H1 (cell line): Measurements from ENCODE around the gene RPL18. TPM values are rescaled to one million over a fixed set of nuclear protein-coding genes. Genes with fewer than 3 reads are reported as not detected.

Experiments
- BCL11A ChIP-seq, 2 experiments: IDR thresholded peaks; one replicate each; pipeline ENCODE4 v1.6.1; 2011; ENCODE audit warnings: low read depth in 2 of 2, low read length in 2 of 2, mild to moderate bottlenecking in 2 of 2
- CBX5 ChIP-seq: fragments of 300-800, 300-1000 bp; sonication (generic); IDR thresholded peaks from 2 replicates; pipeline ENCODE4 v1.7.1; 2016; ENCODE audit warnings: antibody characterized with exemption, low read length, low read depth
- EP300 ChIP-seq, 2 experiments: IDR thresholded peaks; 1 replicate in 1 of 2; 2 replicates in 1 of 2; pipeline ENCODE4 v1.6.1; 2011 to 2012; ENCODE audit warnings: low read depth in 2 of 2, low read length in 2 of 2, mild to moderate bottlenecking in 2 of 2, borderline replicate concordance in 1 of 2, inconsistent platforms in 1 of 2, moderate library complexity in 1 of 2
- KDM1A ChIP-seq: fragments of 200-600, 300-600 bp; sonication (generic); IDR thresholded peaks from 2 replicates; pipeline ENCODE4 v1.7.1; 2016; ENCODE audit warnings: mild to moderate bottlenecking, low read length, borderline replicate concordance
- TAF1 ChIP-seq: IDR thresholded peaks from 2 replicates; pipeline ENCODE4 v1.6.1; 2011; ENCODE audit warnings: mild to moderate bottlenecking, low read depth, low read length
- TAF7 ChIP-seq: optimal IDR thresholded peaks from 2 replicates; pipeline ENCODE3; 2011; ENCODE audit warnings: low read depth, mild to moderate bottlenecking, inconsistent platforms, low read length, moderate library complexity, borderline replicate concordance
- TEAD4 ChIP-seq: IDR thresholded peaks from 2 replicates; pipeline ENCODE4 v1.6.1; 2012; ENCODE audit warnings: low read depth, low read length, inconsistent platforms, mixed read lengths
- polyA plus RNA-seq, 7 experiments: library from polyadenylated mRNA; depleted of rRNA in 3 of 7; stranded (reverse) in 5 of 7; unstranded in 2 of 7; fragments of >200 nt in 5 of 7; fragments of 200-250 nt in 2 of 7; gene quantifications; 1 replicate in 5 of 7; 2 replicates in 1 of 7; 4 replicates in 1 of 7; pipeline versions ENCODE4 v1.2.1 to v1.2.3, GENCODE V29; 2011 to 2013; ENCODE audit warnings: missing spikeins in 2 of 7, mixed read lengths in 2 of 7
- total RNA-seq: library from RNA; stranded (reverse); fragmentation: NEBNext Ultra II Directional; extraction: Animal tissue kit (Norgen Biotek cat#: 25700); gene quantifications from 2 replicates; pipeline ENCODE4 v1.2.1, GENCODE V29; 2021
- TF ChIP-seq, protein P1 (sequence below): fragments of 300-600 bp; sonication (generic); IDR thresholded peaks from 2 replicates; pipeline ENCODE4 v1.7.1; 2012; ENCODE audit warnings: low read length, moderate library complexity, mild to moderate bottlenecking, inconsistent platforms; ENCODE audit not compliant: insufficient replicate concordance
- TF ChIP-seq, protein P2 (sequence below), 3 experiments: IDR thresholded peaks; 1 replicate in 2 of 3; 2 replicates in 1 of 3; pipeline versions ENCODE4 v1.5.1 to v1.6.1; 2011; ENCODE audit warnings: low read length in 3 of 3, mild to moderate bottlenecking in 3 of 3, inconsistent platforms in 2 of 3, low read depth in 1 of 3, moderate library complexity in 1 of 3; ENCODE audit not compliant: insufficient read depth in 1 of 3; ENCODE audit errors: control extremely low read depth in 1 of 3

RPL18 gene
- total and polyA plus RNA-seq, 2 of the 8 experiments (the other 6 are each of a cell fraction or from before 2014, with no cell fraction given): 1,669 to 2,789 TPM

DNA sequence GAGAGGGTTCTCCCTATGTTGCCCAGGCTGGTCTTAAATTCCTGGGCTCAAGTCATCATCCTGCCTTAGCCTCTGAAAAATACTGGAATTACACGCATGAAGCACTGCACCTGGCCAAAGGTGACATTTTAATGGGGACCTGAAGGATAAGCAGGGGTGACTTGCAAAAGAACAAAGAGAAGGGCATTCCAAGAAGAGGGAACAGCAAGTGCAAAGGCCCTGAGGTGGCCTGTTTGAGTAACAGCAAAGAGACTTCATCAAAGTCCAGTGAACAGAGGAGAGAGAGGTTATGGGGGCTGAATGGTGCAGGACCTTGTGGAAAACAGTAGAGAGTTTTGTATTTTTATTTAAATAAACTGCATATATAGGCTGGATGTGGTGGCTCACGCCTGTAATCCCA, 22.9 kb upstream of the RPL18 start (continued):
- TF ChIP-seq, protein P1, sequence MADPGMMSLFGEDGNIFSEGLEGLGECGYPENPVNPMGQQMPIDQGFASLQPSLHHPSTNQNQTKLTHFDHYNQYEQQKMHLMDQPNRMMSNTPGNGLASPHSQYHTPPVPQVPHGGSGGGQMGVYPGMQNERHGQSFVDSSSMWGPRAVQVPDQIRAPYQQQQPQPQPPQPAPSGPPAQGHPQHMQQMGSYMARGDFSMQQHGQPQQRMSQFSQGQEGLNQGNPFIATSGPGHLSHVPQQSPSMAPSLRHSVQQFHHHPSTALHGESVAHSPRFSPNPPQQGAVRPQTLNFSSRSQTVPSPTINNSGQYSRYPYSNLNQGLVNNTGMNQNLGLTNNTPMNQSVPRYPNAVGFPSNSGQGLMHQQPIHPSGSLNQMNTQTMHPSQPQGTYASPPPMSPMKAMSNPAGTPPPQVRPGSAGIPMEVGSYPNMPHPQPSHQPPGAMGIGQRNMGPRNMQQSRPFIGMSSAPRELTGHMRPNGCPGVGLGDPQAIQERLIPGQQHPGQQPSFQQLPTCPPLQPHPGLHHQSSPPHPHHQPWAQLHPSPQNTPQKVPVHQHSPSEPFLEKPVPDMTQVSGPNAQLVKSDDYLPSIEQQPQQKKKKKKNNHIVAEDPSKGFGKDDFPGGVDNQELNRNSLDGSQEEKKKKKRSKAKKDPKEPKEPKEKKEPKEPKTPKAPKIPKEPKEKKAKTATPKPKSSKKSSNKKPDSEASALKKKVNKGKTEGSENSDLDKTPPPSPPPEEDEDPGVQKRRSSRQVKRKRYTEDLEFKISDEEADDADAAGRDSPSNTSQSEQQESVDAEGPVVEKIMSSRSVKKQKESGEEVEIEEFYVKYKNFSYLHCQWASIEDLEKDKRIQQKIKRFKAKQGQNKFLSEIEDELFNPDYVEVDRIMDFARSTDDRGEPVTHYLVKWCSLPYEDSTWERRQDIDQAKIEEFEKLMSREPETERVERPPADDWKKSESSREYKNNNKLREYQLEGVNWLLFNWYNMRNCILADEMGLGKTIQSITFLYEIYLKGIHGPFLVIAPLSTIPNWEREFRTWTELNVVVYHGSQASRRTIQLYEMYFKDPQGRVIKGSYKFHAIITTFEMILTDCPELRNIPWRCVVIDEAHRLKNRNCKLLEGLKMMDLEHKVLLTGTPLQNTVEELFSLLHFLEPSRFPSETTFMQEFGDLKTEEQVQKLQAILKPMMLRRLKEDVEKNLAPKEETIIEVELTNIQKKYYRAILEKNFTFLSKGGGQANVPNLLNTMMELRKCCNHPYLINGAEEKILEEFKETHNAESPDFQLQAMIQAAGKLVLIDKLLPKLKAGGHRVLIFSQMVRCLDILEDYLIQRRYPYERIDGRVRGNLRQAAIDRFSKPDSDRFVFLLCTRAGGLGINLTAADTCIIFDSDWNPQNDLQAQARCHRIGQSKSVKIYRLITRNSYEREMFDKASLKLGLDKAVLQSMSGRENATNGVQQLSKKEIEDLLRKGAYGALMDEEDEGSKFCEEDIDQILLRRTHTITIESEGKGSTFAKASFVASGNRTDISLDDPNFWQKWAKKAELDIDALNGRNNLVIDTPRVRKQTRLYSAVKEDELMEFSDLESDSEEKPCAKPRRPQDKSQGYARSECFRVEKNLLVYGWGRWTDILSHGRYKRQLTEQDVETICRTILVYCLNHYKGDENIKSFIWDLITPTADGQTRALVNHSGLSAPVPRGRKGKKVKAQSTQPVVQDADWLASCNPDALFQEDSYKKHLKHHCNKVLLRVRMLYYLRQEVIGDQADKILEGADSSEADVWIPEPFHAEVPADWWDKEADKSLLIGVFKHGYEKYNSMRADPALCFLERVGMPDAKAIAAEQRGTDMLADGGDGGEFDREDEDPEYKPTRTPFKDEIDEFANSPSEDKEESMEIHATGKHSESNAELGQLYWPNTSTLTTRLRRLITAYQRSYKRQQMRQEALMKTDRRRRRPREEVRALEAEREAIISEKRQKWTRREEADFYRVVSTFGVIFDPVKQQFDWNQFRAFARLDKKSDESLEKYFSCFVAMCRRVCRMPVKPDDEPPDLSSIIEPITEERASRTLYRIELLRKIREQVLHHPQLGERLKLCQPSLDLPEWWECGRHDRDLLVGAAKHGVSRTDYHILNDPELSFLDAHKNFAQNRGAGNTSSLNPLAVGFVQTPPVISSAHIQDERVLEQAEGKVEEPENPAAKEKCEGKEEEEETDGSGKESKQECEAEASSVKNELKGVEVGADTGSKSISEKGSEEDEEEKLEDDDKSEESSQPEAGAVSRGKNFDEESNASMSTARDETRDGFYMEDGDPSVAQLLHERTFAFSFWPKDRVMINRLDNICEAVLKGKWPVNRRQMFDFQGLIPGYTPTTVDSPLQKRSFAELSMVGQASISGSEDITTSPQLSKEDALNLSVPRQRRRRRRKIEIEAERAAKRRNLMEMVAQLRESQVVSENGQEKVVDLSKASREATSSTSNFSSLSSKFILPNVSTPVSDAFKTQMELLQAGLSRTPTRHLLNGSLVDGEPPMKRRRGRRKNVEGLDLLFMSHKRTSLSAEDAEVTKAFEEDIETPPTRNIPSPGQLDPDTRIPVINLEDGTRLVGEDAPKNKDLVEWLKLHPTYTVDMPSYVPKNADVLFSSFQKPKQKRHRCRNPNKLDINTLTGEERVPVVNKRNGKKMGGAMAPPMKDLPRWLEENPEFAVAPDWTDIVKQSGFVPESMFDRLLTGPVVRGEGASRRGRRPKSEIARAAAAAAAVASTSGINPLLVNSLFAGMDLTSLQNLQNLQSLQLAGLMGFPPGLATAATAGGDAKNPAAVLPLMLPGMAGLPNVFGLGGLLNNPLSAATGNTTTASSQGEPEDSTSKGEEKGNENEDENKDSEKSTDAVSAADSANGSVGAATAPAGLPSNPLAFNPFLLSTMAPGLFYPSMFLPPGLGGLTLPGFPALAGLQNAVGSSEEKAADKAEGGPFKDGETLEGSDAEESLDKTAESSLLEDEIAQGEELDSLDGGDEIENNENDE: no peak
- TF ChIP-seq TAF7 (no peak), KDM1A (no peak), BCL11A (IDR thresholded peaks at IDR 0.05; ENCODE audit: low read depth in 2 of 2, low read length in 2 of 2) (no peak), CBX5 (no peak), TEAD4 (no peak), TAF1 (no peak), EP300 (IDR thresholded peaks at IDR 0.05; ENCODE audit: borderline replicate concordance in 1 of 2, low read depth in 2 of 2, low read length in 2 of 2) (no peak)
- TF ChIP-seq, protein P2, sequence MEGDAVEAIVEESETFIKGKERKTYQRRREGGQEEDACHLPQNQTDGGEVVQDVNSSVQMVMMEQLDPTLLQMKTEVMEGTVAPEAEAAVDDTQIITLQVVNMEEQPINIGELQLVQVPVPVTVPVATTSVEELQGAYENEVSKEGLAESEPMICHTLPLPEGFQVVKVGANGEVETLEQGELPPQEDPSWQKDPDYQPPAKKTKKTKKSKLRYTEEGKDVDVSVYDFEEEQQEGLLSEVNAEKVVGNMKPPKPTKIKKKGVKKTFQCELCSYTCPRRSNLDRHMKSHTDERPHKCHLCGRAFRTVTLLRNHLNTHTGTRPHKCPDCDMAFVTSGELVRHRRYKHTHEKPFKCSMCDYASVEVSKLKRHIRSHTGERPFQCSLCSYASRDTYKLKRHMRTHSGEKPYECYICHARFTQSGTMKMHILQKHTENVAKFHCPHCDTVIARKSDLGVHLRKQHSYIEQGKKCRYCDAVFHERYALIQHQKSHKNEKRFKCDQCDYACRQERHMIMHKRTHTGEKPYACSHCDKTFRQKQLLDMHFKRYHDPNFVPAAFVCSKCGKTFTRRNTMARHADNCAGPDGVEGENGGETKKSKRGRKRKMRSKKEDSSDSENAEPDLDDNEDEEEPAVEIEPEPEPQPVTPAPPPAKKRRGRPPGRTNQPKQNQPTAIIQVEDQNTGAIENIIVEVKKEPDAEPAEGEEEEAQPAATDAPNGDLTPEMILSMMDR (IDR thresholded peaks at IDR 0.05; ENCODE audit: control extremely low read depth in 1 of 3, insufficient read depth in 1 of 3, low read depth in 1 of 3, low read length in 3 of 3): no peak
